CD1c-positive myeloid dendritic cell (primary cell): ENCODE results near the gene TBXA2R.
A peak's percentile ranks its signal among the peaks of the same experiment; 100 is the strongest.

Source experiments
- DNase-seq: peaks from one replicate; pipeline ENCODE4 v3.0.0-alpha.2; 2016; ENCODE audit errors: extremely low spot score

TBXA2R gene

GRCh38 chr19:3551792-3552095 lies 54.9 kb downstream of the TBXA2R start:
- DNase-seq, result no peak

GRCh38 chr19:3550947-3551791 lies 55.5 kb downstream of the TBXA2R start:
- no peak for DNase-seq

- no peak for DNase-seq
Observed at GRCh38 chr19:3549816-3550215, 56.9 kb downstream of the TBXA2R start.

DNA sequence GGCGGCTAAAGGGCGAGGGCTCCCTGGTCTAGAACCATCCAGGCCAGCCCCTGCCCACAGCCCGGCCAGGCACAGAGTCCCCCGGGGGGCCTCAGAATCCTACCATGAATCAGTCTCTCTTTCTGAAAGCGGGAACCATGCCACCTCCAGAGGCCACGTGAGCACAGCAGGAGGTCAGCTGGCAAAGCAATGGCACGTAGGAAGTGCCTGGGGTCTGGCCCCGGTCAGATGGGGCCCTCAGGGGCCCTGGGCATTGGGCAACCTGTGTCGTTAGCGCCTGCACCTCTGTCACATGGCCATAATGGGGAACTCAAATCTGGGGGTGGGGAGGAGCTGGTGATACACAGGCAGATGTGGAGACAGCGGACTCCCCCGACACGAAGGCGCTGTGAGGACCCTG lies 58.1 kb downstream of the TBXA2R start:
- peak; percentile 90 for DNase-seq

- no peak for DNase-seq
Observed at GRCh38 chr19:3547767-3548282, 58.9 kb downstream of the TBXA2R start.

DNA sequence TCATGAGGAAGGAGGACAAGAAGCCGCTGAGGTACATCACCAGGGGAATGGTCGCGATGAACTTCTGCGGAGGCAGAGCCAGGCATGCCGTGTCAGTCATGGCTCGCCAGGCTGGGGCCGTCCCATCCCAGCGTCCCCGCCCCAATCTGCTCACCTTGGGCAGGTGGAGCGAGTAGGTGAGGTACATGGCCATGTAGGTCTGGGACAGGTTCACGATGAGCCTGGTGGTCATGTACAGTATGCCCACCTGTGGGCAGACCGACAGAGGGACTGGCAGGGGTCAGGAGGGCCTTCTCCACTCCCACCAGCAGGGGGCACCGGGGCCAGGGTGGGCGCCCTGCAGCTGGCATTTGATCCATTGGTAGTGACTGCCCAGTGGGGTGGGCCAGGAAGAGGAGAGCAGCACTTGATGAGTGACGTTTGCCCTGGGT lies 59.4 kb downstream of the TBXA2R start:
- DNase-seq, result no peak

GRCh38 chr19:3546119-3546518 lies 60.6 kb downstream of the TBXA2R start:
- DNase-seq, result no peak

DNA sequence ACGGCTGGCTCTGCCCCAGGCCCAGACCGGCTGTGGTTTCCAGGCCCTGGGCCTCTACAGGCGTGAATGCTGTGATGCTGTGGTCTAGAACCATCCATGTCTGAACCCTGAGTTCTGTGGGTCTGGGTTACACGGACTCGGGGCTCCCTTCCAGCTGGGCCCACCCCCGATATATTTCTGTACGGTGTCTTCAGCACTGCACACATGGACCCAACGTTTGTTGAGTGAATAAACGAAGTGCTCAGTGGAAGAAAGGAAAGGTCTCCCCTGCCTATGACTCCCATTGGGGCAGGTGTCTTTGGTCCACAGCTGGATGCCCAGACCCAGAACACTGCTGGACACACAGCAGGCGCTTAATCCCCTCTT lies 61.0 kb downstream of the TBXA2R start:
- no peak for DNase-seq

- peak; percentile 84 for DNase-seq
Observed at GRCh38 chr19:3544742-3545668, 61.7 kb downstream of the TBXA2R start.
